VCaP (cell line): Measurements from ENCODE around the gene KIDINS220.

Experiments used
- H3K27ac ChIP-seq: fragments of 450-650 bp; 2 replicates; pipeline ENCODE4 v1.5.1; 2017
- TF ChIP-seq, protein P1 (sequence below): fragments of 450-650 bp; conservative IDR thresholded peaks from 2 replicates; pipeline ENCODE4 v1.5.1; 2017; ENCODE audit warnings: mild to moderate bottlenecking, moderate library complexity

Gene KIDINS220

DNA sequence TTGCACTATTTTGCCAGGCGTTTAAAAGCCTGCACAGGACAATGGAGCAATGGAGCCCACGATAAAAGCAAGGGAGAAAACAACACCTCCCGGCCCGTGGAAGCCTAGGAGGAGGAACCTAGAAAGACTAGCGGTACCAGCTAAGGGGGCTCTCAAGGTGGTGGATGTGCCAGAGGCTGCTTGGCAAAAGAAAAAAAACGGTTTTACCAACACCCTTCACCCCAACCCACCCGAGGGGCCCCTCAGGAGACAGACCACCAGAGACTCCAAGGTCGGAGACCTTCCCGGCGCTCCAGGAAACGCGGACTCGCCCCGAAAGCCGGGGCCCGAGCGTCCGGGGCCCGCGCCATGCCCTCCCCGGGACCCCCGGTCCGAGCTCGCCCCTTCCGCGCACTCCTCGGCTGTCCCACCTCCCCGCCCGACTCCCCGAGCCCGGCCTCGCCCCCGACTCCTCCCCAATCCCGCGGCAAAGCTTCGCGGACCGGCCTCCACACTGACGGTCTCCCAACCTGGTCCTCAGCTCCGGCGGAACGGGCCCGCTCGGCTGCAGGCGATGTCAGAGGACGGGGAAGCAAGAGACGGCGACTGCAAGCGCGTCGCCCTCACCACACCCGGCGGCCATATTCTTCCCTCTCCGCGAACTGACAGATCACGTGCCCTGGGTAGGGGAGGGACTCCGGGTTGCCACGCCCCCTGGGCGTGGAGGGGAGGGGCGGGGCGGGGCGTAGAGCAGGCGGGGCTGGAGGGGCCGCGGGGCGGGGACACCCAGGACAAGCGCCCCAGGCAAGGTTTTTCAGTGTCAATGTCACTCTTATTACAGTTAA, at the start of gene KIDINS220:
TSS of gene KIDINS220 (minus strand) at position 643 of the 824 bp plus-strand sequence. CDS start 10,520 bp downstream, outside the sequence.
- TF ChIP-seq, protein P1, sequence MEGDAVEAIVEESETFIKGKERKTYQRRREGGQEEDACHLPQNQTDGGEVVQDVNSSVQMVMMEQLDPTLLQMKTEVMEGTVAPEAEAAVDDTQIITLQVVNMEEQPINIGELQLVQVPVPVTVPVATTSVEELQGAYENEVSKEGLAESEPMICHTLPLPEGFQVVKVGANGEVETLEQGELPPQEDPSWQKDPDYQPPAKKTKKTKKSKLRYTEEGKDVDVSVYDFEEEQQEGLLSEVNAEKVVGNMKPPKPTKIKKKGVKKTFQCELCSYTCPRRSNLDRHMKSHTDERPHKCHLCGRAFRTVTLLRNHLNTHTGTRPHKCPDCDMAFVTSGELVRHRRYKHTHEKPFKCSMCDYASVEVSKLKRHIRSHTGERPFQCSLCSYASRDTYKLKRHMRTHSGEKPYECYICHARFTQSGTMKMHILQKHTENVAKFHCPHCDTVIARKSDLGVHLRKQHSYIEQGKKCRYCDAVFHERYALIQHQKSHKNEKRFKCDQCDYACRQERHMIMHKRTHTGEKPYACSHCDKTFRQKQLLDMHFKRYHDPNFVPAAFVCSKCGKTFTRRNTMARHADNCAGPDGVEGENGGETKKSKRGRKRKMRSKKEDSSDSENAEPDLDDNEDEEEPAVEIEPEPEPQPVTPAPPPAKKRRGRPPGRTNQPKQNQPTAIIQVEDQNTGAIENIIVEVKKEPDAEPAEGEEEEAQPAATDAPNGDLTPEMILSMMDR, result no peak
- H3K27ac ChIP-seq, result peak within 1 kb of the TSS; percentile 72

DNA sequence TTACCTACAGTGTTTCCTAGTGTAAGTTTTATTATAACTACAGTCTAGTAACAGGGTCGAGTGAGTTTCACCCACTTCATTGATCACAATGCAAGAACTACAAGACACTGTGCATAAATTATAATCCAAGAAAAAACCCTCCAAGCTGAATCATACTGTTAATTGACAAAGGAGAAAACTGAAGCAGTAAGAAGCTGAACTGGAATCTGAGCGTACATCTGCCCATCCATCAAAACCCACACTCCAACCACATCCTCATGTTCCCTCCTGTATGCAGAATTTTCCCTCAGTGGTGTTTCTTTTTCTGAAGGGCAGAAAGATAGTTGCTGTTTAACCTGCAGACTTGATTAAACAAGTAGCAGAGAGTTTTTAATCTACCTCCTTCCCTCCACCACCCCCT, 49.5 kb upstream of the KIDINS220 start:
- TF ChIP-seq, protein P1, result no peak
- H3K27ac ChIP-seq, result peak overlapping the region; percentile 82

DNA sequence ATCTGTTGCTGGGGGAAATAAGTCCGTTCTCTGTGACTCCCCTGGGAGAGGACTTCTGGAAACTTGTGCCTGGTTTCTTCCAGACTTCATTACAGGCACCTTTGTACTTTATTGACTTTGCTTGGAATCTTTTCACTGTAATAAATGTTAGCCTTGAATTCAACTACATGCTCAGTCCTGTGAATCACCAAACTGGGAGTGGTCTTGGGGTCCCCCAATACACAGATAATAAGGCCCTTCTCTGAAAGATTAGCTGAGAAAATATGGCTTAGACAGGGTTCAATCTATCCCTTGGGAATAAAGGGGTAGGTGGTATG, 48.7 kb upstream of the KIDINS220 start:
- peak overlapping the region; percentile 82 for H3K27ac ChIP-seq

DNA sequence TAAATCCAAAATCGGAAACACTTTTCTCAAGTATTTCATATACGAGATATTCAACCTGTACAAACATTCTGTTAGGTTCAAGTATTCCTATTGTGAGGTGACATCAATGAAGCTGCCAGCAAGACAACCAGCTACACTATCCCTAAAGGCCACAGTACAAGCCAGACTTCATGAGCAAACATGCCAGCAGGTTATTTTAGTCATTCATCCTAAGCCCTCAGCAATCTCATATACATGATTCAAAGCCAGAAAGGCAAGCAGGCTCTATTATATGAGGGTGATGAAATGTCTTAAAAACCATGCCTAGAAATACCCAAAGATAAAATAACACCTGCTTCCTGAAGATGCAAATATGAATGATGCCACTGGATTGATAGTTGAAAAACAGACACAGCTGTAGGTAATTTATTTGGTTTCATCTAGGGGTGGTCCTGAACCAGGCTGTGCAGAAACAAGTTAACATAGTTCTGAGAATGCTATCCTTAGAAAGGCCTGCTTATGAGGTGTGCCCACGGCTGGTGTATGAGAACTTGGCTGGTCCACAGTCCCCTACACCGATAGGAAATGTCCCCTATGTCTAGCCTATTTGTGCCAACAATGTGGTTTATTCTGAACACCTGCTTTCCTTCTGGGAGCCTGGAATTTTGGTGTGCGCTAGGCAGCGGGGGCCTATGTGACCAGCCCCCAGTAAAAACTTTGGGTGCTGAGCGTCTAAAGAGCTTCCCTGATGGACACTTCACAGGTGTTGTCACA, 48.2 kb upstream of the KIDINS220 start:
- TF ChIP-seq, protein P1, result no peak
- H3K27ac ChIP-seq, result peak overlapping the region; percentile 82

More for the DNA sequence above, 48.7 kb upstream of the KIDINS220 start:
- TF ChIP-seq, protein P1, result no peak

DNA sequence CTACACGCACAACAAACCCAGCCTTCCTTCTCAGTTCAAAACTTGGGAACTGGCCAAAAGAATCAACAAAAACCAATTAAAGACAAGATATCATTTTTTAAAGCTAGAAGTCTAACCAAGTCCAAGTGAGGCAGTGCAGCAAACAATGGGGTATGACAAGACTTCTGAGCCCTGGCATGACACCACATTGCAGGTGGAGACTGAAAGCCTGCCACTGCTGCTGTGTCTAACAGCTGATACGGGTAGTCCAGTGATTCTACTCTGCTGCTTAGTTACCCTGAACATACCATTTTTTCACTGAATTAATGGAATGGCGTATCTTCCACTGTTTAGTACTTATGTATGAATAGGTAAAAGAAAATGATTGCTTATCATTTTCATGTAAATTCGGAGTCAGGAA, 47.4 kb upstream of the KIDINS220 start:
- H3K27ac ChIP-seq, result no peak overlapping the region
- TF ChIP-seq, protein P1, result no peak

DNA sequence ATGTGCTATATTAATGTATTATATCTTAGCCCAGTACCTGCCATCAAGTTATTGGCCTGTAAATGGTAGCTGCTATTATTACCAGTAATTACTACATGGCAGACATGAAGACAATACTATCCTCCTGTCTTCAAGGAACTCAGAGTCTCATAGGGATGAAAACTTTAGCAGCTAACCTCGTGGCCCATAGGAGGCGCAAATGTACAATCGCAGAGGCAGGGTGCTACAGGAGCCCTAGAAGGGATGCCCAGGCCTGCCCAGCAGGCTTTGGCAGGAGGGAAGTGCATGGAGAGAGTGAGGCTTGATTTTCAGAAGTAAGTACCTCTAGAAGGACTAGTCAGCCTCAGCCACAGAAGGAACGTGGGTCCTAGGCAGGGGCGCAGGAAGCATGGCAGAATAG, 44.7 kb upstream of the KIDINS220 start:
- TF ChIP-seq, protein P1, result no peak; the same call in 1 of the 2 replicates
- H3K27ac ChIP-seq, result no peak overlapping the region

DNA sequence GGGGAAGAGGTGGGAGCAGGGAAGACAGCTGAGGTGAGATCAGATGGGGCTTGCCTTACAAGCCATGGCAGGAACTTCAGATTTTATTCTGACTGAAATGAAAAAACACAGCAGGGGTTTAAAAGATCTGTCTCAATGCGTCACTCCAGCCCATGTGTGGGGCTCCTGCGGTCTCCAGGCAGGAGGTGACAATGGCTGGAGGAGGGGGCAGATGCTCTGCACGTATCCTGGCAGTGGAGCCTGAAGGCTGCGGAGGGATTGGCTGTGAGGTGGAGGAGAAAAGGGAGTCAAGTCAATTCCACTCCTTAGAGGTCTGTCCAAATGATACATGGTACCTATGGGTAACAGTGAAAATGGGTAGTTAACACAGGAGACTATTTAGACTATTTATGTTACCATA, 40.5 kb upstream of the KIDINS220 start:
- no peak overlapping the region for H3K27ac ChIP-seq
- TF ChIP-seq, protein P1, result no peak
